Thyroid gland (tissue), 4 donors: ENCODE data around the gene PARP1. TPM values are rescaled to one million over a fixed set of nuclear protein-coding genes. Genes with fewer than 3 reads are reported as not detected.

Experiments used
- DNase-seq, 2 donors: peaks; one replicate each; pipeline ENCODE4 v3.0.0-alpha.2; 2019
- H3K27ac ChIP-seq, 3 donors: fragments of 200-600 bp; sonication (generic); 1 replicate in 2 of 3; 2 replicates in 1 of 3; pipeline ENCODE4 v1.5.1; 2016 to 2019; ENCODE audit warnings: mild to moderate bottlenecking in 1 of 3, moderate library complexity in 1 of 3
- H3K27me3 ChIP-seq: fragments of 200-600 bp; sonication (generic); one replicate; pipeline ENCODE4 v1.5.1; 2019
- H3K36me3 ChIP-seq, 2 donors: fragments of 200-600 bp; sonication (generic); one replicate each; pipeline ENCODE4 v1.5.1; 2016 to 2019
- H3K4me1 ChIP-seq, 2 donors: fragments of 200-600 bp; sonication (generic); one replicate each; pipeline ENCODE4 v1.5.1; 2017 to 2019
- H3K4me3 ChIP-seq, 3 donors: fragments of 200-600 bp; sonication (generic); replicated peaks in 1 of 3; 1 replicate in 2 of 3; 2 replicates in 1 of 3; pipeline ENCODE4 v1.5.1; 2016; ENCODE audit warnings: mild to moderate bottlenecking in 1 of 3
- H3K9me3 ChIP-seq: fragments of 200-600 bp; sonication (generic); one replicate; pipeline ENCODE4 v1.5.1; 2017
- CTCF ChIP-seq, 6 experiments: fragments of 200-600 bp in 3 of 6; fragments of 450-650 bp in 3 of 6; sonication (generic) in 3 of 6; IDR thresholded peaks; one replicate each; pipeline ENCODE4 v1.5.1; 2016 to 2019; ENCODE audit warnings: antibody characterized with exemption in 6 of 6, mild to moderate bottlenecking in 2 of 6, inconsistent platforms in 1 of 6, moderate library complexity in 1 of 6
- POLR2A ChIP-seq, 2 donors: fragments of 450-650 bp; IDR thresholded peaks; one replicate each; pipeline ENCODE4 v1.6.1; 2017; ENCODE audit warnings: antibody characterized with exemption in 2 of 2, mild to moderate bottlenecking in 2 of 2, moderate library complexity in 1 of 2
- WGBS, 2 donors: methylation state at CpG; one replicate each; pipeline ENCODE4 v1.1.5; 2017; 5-methylcytosine and 5-hydroxymethylcytosine counted together
- intact Hi-C: fragments of 100-400 bp; cut with DNase I; formaldehyde crosslinking; loops from one replicate; pipeline ENCODE4 v1.15.1; 2023
- total RNA-seq, 4 donors: library from RNA; depleted of rRNA; stranded (reverse); fragments of >200 nt; gene quantifications; one replicate each; pipeline ENCODE4 v1.2.3, GENCODE V29; 2016

PARP1 gene
- total RNA-seq, 4 donors from 2014 or later = 47.8 to 103 (median 90.5) TPM

DNA sequence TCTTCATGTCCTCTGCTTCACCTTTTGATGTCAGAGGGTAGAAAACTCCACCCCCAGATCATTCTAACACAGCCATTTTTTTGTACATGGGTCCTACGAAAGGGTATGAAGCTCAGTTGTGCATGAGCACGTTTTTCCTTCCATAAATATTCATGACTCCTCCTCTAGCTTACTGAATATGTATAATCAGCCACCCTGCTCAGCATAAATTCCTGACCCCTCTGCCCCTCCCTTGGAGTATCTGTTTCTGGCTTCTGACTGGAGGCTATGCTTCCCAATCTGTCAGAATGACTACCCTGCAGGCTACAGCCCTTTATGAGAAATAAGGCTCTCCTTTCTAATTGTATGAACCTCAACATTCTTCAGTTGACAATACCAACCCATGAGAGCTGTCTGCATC lies 42.8 kb upstream of the PARP1 start:
- no peak for TF ChIP-seq POLR2A (IDR thresholded peaks at IDR 0.05)
- TF ChIP-seq CTCF (IDR thresholded peaks at IDR 0.05) = no peak
- H3K9me3 ChIP-seq = no peaks in the 10 kb centered on the region
- H3K4me3 ChIP-seq = no peak overlapping the region

DNA sequence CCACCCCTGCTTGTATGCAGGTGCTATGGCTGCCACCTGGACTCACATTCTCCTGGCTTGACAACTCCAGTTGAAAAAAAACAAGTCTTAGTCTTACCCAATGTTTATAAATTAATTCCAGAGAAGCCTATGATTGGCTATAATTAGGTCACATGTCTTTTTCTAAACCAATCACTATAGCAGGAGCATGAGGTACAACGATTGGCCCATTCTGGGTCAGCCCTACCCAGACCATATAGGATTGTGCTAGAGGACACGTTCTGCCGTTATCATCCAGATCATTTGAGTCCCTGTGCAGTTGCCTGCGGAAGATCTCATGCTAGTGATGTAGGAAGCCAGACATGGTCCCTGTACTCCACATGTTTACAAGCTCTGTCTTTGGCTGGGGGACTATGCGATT lies 41.9 kb upstream of the PARP1 start:
- Histone ChIP-seq H3K9me3 (no peaks in the 10 kb centered on the region), H3K36me3 (no peaks in the 10 kb centered on the region), H3K4me1 (no peaks in the 10 kb centered on the region), H3K27me3 (no peaks in the 10 kb centered on the region), H3K27ac (no peak overlapping the region), H3K4me3 (no peak overlapping the region)
- DNase-seq = no peak
- WGBS, 2 donors = 74 to 95% methylated on average over 5 of the region's 5 CpGs
- intact Hi-C loops = no loop called here
- TF ChIP-seq CTCF (IDR thresholded peaks at IDR 0.05) (no peak), POLR2A (IDR thresholded peaks at IDR 0.05) (no peak)

More for the DNA sequence above, 42.8 kb upstream of the PARP1 start:
- intact Hi-C loops = no loop called here
- Histone ChIP-seq H3K27ac (no peak overlapping the region), H3K4me1 (no peaks in the 10 kb centered on the region), H3K36me3 (no peaks in the 10 kb centered on the region), H3K27me3 (no peaks in the 10 kb centered on the region)
- DNase-seq = no peak
- 77 to 86% methylated on average over 2 of the region's 2 CpGs for WGBS, 2 donors

GRCh38 chr1:226447932-226448665 lies 40.2 kb upstream of the PARP1 start:
- no peak overlapping the region for H3K27ac ChIP-seq
- intact Hi-C loops = no loop called here
- H3K4me1 ChIP-seq = no peaks in the 10 kb centered on the region
- TF ChIP-seq CTCF (IDR thresholded peaks at IDR 0.05) (no peak), POLR2A (IDR thresholded peaks at IDR 0.05) (no peak)
- DNase-seq = no peak
- 73 to 91% methylated on average over 4 of the region's 4 CpGs for WGBS, 2 donors
- H3K4me3 ChIP-seq = no peak overlapping the region
- no peaks in the 10 kb centered on the region for H3K36me3 ChIP-seq
- no peaks in the 10 kb centered on the region for H3K9me3 ChIP-seq
- H3K27me3 ChIP-seq = no peaks in the 10 kb centered on the region

DNA sequence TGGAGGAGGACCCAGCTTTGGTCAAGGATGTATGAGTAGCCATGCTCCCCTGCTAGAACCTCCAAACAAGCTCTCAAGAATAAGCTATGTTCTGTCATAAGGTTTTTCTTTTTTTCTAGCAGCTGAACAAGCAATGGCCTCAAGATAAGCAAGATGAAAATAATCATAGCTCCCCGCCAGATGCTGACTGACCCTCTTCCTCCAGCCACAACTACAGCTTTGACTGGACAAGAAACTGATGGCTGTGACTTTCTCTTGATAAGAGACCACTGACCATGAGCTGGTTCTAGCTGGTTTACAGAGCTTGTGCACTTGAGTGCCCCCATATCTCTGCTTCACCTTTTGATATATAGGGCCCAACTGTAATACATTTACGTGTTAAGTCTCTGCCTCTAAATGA lies 38.2 kb upstream of the PARP1 start:
- Histone ChIP-seq H3K36me3 (no peaks in the 10 kb centered on the region), H3K27ac (no peak overlapping the region), H3K9me3 (no peaks in the 10 kb centered on the region), H3K4me3 (no peak overlapping the region), H3K27me3 (no peaks in the 10 kb centered on the region), H3K4me1 (no peaks in the 10 kb centered on the region)
- no peak for DNase-seq
- intact Hi-C loops = no loop called here
- 87 to 95% methylated on average over 2 of the region's 2 CpGs for WGBS, 2 donors
- TF ChIP-seq CTCF (IDR thresholded peaks at IDR 0.05) = no peak
- no peak for TF ChIP-seq POLR2A (IDR thresholded peaks at IDR 0.05)

DNA sequence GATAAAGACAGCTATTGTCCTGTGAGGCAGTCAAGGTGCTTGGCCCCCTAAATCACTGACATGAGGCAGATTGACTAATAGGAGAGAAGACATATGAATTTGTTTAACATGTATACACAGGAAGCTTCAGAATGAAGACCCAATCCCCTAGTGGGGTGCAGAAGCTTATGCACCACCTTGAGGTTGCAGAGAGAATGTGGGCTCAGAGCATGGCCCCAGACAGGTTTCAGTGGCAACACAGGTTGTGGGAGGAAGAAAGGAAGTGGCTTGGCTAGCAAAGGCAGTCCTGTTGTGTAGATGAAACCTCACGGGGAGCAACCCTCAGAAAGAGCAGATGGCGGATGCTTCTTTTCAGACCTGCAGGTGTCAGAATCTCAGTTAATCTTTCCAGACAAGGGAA lies 37.0 kb upstream of the PARP1 start:
- no peak overlapping the region for H3K4me3 ChIP-seq
- DNase-seq = no peak
- intact Hi-C loops = no loop called here
- no peaks in the 10 kb centered on the region for H3K4me1 ChIP-seq
- no peak for TF ChIP-seq POLR2A (IDR thresholded peaks at IDR 0.05)
- TF ChIP-seq CTCF (IDR thresholded peaks at IDR 0.05) = no peak
- no peak overlapping the region for H3K27ac ChIP-seq
- no peaks in the 10 kb centered on the region for H3K36me3 ChIP-seq
- H3K27me3 ChIP-seq = no peaks in the 10 kb centered on the region
- 81 to 85% methylated on average over 2 of the region's 2 CpGs for WGBS, 2 donors
- H3K9me3 ChIP-seq = no peaks in the 10 kb centered on the region
